Gastroesophageal sphincter (tissue), 3 donors: ENCODE measurements around the gene CNTN5.

Source experiments
- EP300 ChIP-seq: sonication (generic); formaldehyde crosslinking; IDR thresholded peaks from one replicate; pipeline ENCODE4 v1.6.1; 2017; ENCODE audit warnings: antibody characterized with exemption, mild to moderate bottlenecking
- POLR2A ChIP-seq, 2 donors: fragments of 450-650 bp; IDR thresholded peaks; one replicate each; pipeline ENCODE4 v1.6.1; 2017; ENCODE audit warnings: antibody characterized with exemption in 2 of 2, mild to moderate bottlenecking in 2 of 2, moderate library complexity in 1 of 2
- POLR2AphosphoS5 ChIP-seq: sonication (generic); formaldehyde crosslinking; IDR thresholded peaks from one replicate; pipeline ENCODE4 v1.6.1; 2017; ENCODE audit warnings: antibody characterized with exemption
- TF ChIP-seq, protein P1 (sequence below), 4 experiments: fragments of 200-600 bp in 2 of 4; fragments of 450-650 bp in 2 of 4; sonication (generic) in 1 of 4; IDR thresholded peaks; one replicate each; pipeline ENCODE4 v1.5.1; 2017 to 2019; ENCODE audit warnings: antibody characterized with exemption in 4 of 4, mild to moderate bottlenecking in 2 of 4, moderate library complexity in 2 of 4

DNA sequence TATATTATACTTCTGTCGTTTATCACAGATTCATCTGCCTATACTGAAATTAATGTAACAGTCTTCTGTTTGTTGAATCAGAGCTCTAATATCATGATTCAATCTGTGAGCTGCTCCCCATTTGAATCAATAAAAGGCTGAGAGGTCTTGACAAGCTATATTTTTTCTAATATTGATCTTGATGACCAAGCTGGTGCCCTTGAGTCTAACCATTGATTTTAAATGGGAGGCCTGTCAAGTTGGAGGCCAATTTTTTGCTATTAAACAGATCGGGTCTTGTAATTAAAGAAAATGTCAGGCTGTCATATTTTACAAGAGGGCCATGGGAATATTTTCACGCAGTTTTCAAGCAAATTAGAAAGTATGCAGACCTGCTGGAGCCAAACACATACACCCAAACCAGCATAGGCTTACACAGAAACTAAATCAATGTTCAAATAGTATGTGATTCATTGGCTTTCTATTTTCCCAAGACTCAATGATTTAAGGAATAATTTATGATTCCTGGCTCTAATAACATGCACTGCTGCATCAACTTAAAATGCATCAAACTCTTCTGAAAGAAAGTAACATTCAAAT is 286.9 kb downstream of the CNTN5 start:
- TF ChIP-seq, protein P1, sequence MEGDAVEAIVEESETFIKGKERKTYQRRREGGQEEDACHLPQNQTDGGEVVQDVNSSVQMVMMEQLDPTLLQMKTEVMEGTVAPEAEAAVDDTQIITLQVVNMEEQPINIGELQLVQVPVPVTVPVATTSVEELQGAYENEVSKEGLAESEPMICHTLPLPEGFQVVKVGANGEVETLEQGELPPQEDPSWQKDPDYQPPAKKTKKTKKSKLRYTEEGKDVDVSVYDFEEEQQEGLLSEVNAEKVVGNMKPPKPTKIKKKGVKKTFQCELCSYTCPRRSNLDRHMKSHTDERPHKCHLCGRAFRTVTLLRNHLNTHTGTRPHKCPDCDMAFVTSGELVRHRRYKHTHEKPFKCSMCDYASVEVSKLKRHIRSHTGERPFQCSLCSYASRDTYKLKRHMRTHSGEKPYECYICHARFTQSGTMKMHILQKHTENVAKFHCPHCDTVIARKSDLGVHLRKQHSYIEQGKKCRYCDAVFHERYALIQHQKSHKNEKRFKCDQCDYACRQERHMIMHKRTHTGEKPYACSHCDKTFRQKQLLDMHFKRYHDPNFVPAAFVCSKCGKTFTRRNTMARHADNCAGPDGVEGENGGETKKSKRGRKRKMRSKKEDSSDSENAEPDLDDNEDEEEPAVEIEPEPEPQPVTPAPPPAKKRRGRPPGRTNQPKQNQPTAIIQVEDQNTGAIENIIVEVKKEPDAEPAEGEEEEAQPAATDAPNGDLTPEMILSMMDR (IDR thresholded peaks at IDR 0.05), result no peak
- TF ChIP-seq POLR2A (IDR thresholded peaks at IDR 0.05) (no peak), EP300 (no peak), POLR2AphosphoS5 (no peak)
